ENCODE data around the gene ANKS3.

GRCh38 chr16:4767872-4768548 lies 33.9 kb upstream of the ANKS3 start:
- TF ChIP-seq, protein P1, sequence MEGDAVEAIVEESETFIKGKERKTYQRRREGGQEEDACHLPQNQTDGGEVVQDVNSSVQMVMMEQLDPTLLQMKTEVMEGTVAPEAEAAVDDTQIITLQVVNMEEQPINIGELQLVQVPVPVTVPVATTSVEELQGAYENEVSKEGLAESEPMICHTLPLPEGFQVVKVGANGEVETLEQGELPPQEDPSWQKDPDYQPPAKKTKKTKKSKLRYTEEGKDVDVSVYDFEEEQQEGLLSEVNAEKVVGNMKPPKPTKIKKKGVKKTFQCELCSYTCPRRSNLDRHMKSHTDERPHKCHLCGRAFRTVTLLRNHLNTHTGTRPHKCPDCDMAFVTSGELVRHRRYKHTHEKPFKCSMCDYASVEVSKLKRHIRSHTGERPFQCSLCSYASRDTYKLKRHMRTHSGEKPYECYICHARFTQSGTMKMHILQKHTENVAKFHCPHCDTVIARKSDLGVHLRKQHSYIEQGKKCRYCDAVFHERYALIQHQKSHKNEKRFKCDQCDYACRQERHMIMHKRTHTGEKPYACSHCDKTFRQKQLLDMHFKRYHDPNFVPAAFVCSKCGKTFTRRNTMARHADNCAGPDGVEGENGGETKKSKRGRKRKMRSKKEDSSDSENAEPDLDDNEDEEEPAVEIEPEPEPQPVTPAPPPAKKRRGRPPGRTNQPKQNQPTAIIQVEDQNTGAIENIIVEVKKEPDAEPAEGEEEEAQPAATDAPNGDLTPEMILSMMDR (IDR thresholded peaks at IDR 0.05; ENCODE audit: control extremely low read depth in 1 of 3, insufficient read depth in 1 of 3, low read depth in 1 of 3, low read length in 3 of 3): no peak
- no peak for TF ChIP-seq TEAD4 (IDR thresholded peaks at IDR 0.05; ENCODE audit: low read depth, low read length)
- TF ChIP-seq POLR2AphosphoS5 (IDR thresholded peaks at IDR 0.05; ENCODE audit: low read depth, low read length): no peak
- no peak for TF ChIP-seq EGR1 (IDR thresholded peaks at IDR 0.05; ENCODE audit: borderline replicate concordance, low read depth, low read length)

Data from H1 (cell line).